ENCODE results near the gene INIP. TPM values are rescaled to one million over a fixed set of nuclear protein-coding genes. Genes with fewer than 3 reads are reported as not detected.

The INIP gene, protein sequence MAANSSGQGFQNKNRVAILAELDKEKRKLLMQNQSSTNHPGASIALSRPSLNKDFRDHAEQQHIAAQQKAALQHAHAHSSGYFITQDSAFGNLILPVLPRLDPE
- 13.9 TPM for polyA plus RNA-seq (ENCODE audit: insufficient read length)

DNA sequence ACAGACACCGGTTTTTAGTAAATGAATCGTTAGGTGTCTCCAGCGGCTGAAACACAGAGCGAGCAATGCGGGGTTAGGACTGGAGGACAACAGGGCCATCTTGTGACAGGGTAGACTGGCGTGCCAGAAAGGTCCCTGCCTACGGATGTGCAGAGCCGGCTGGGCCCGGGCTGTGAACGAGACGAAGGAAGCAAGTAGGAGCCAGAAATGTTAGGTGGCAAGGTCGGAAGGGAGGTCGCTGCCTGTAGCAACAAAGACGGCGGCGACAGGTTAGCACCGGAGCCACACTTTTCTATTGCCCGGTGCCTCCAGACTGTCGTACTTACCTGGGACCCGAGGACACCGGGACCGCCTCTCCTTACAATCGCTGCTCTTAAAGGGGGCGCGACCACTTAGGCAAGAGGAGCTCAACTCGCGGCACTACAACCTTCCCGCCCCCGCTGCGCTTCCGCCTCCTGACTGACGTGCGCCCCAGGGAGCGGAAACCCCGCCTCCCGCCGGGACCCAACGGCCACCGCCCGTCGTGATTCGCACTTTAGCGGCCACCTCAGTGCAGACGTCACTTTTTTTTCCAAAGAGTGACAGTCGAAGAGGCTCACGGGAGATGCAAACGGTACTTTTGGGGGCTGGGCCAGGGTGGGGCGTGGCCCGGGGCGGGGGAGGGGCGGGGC is at the start of gene INIP:
TSS of gene INIP (minus strand) at position 457 of the 671 bp plus-strand sequence. CDS start 1,632 bp downstream, outside the sequence.
- DNase-seq (ENCODE audit: low read depth): peak; percentile 92

DNA sequence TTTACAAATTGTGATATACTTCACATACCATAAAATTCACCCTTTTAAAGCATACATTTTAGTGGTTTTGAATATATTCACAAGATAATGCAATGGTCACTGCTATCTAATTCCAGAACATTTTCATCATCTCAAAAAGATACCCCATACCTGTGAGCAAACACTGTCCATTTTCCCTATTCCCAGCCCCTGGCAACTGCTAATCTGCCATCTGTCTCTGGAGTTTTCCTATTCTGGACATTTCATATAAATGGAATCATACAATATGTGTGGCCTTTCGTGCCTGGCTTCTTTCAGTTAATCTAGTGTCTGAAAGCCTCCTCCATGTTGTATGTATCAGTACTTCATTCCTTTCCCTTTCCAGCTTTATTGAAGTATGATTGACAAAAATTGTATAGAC is 47.4 kb upstream of the INIP start:
- DNase-seq (ENCODE audit: low read depth): no peak

DNA sequence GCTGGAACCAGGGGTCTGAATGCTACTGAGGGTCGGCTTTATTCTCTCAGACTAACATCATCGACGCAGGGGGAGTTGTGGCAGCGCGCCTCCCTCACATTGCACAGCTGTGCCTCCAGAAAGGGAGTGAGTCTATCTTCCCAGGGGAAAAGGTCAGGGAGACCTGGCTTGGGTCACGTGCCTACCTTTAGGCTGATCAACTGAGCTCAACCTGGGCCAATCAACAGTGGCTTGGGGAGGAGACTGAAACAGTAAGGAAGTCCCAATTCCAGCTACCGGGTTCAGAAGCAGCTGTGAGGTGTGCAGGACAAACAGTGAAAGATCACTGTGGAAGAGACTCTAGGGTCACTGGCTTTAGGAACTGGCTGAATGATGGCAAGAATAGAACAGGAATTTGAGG is 46.9 kb upstream of the INIP start:
- no peak for DNase-seq (ENCODE audit: low read depth)

DNA sequence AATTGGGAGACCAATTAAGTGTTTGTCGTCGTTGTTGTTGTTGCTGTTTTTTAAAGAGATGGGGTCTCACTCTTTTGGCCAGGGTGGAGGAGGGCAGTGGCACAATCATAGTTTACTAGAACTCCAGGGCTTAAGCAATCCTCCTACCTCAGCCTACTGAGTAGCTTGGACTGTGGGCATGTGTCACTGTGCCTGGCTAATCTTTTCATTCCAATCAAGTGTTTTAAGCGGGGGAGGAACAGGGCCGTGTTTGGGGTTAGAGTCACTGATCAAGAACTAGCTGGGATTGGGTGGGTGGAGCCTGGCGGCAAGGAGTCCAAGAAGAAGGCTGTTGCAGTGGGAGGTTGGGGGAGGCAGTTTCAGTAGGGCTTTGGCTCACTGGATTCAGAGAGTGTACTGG is 46.4 kb upstream of the INIP start:
- DNase-seq (ENCODE audit: low read depth): no peak

DNA sequence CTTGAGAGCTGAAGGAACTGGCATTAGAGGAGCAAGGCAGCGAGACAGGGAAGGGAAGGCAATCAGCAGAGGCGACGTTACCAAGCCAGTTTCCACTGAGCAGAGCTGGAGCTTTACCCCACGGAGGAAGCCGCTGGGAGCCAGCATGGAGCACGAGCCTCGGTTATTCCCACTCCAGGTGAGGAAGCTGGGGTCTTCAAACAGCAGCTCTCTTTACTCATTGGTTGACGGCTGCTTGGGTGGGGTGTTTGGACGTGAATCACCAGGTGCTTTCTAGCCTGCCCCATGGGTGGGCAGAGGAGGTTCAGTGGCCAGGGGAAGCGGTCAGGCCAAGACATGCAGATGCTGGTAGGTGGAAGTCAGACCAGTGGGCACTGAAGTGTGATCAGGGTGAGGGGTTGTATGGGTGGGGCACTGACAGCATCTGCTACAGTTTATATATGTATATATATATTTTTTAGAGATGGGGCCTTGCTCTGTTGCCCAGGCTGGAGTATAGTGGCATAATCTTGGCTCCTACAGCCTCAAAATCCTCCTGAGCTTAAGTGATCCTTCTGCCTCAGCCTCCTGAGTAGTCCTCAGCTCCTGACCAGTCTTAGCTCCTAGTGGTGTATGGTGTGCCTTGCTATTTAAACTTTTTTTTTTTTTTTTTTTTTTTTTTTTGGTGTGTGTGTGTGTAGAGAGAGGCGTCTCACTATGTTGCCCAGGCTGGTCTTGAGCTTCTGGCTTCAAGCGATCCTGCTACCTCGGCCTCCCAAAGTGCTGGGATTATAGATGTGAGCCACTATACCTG is 45.0 kb upstream of the INIP start:
- no peak for DNase-seq (ENCODE audit: low read depth)

DNA sequence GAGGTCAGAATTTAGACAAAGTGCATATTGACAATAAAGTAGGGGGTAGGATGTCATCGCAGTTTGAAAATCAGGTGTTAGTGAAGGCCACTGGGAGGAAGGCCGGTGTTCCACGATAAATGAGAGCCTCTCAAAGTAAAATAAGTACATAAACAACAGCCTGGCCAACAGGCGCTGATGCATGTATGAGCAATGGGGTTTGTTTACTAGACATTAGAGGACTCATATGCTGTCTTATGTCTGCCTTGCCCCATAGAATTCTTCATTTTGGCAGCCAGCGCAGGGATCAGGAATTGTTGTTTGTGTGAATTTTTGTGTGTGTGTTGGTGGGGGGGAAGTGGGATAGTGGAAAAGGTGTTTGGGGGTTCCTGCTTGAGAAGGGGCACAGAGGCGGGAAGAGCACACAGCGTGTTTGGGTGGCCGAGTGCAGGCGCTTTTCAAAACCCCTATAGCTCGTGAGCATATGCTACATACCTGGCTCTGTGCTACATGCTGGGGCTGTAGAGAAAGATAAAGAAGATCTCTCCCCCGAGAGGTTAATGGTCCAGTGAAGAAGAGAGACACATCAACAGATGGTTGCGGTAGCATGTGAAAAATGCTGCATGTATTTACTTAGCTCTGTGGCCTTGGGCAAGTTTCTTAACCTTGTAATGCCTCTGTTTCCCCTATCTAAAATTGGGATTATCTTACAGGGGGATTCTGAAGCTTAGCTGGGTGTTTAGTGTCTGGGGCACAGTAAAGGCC is 44.2 kb upstream of the INIP start:
- DNase-seq (ENCODE audit: low read depth): no peak

DNA sequence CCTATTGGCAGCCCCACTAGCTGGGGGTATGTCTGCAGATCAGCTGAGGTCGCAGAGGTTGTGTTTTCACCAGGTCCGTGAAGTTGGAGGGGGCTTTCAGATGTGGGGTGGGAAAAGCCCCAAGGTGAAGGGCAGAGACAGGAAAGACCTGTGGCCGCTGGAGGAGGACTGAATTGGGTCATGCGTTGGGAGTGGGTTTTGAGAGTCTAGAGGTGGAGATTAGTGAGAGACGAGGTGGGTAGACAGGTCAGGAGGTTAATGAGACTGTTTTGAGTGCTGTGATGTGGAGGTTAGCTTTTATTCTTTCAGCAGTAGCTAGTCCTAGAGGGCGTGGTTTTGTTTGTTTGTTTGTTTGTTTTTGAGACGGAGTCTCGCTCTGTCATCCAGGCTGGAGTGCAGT is 42.9 kb upstream of the INIP start:
- DNase-seq (ENCODE audit: low read depth): no peak

DNA sequence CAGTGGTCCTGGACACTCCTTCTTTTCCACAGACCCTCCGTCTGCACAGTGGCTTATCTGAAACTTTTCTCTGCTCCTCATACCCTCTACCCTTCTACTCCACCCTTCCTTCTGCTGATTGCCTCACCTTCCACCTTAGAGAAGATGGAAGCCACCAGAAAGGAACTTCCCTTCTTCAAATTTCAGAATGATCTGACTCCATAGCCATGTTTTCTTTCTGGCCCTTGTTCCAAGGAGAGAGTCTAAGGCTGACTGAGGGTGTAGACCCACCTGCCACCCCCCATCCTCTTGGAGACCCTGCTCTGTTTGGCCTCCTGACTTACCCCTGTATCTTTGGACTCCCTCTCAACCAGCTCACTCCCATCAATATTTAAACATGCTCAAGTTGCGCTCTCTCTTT is 40.0 kb upstream of the INIP start:
- no peak for DNase-seq (ENCODE audit: low read depth)

DNA sequence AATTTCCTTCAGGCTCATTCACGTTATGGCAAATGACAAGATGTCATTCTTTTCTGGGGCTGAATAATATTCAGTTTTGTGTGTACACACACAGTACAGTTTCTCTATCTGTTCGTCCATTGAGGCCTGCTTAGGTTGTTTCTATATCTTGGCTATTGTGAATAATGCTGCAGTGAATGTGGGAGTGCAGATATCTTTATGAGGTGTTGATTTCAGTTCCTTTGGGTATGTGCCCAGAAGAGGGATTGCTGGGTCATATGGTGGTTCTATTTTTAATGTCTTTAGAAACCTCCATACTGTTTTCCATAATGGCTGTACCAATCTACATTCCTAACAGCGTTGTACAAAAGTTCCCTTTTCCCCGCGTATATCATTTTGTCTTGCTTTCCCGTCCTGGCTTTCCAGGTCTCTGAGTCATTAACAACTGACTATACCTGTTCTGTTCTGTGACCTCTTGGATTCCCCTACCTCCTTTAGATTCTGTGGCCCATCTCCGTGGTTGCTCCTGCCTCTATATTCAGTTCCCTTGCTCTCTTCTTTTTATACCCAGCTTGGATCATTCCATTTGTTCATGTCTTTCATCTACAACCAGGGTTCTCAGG is 39.5 kb upstream of the INIP start:
- no peak for DNase-seq (ENCODE audit: low read depth)

DNA sequence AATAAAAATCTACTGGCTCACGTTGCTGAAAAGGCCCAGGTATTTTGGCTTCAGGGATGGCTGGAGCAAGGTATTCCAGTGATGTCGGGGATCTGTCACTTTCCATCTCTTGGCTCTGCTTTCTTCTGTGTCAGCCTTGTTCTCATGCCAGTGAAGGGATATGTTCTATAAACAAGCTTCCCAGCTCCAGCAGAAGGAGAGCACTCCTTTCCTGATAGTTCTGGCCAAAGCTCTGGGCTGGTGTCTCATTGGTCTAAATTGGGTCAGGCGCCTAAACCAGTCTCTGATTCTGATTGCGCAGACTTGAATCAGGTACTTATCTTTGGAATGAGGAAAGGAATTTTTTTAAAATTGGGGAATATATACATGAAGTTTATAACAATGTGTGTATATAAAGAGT is 37.8 kb upstream of the INIP start:
- DNase-seq (ENCODE audit: low read depth): no peak

DNA sequence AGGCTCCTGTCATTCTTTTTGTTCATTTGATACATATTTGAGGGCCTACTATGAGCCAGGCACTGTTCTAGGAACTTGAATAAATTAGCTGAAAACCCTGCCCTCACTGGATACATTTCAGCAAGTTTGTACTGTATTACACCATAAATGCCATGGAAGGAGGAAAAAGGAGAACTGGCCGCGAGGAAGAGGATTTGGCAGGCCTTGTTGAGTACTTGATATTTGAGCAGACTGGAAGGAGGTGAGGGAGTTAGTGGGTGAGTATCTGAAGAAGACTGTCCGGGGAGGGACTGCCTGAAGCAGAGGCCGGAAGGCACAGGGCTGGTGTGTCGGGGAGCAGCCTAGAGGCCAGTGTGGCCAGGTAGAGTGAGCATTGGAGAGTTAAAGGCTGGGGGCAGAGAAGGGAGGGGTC is 37.1 kb upstream of the INIP start:
- DNase-seq (ENCODE audit: low read depth): no peak

DNA sequence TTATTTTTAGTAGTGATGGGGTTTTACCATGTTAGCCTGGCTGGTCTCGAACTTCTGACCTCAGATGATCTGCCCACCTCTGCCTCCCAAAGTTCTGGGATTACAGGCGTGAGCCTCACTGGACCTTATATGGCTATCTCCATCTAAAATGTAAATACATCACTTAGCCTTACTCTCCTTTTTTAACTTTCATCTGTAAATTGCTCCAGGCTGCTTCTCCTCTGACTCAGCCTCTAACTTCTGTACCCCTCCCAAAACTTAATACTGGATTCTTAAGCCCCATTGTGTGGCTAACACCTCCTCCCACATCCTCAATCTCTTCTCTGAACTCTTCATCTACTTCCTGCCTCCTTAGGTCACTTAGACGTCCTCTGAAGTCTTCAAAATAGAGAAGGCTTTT is 36.7 kb upstream of the INIP start:
- no peak for DNase-seq (ENCODE audit: low read depth)

DNA sequence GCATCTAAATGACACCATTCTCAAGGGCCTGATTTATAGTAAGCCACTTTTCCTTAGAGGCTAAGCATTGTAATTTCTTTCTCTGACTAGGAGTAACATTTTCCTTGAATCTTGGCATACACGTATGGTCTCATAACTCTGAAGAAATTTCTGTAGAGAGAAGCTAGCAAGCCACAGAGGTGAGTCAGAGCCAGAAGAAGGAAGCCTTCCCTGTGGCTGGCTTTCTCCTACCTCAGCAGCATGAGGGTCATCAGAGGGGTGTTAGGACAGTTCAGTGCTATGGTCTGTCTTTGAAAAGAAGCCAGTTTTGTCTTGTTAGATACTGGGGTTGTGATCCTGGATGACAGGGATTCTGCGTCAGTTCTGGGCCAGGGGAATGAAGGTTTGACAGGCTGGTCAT is 35.8 kb upstream of the INIP start:
- no peak for DNase-seq (ENCODE audit: low read depth)

DNA sequence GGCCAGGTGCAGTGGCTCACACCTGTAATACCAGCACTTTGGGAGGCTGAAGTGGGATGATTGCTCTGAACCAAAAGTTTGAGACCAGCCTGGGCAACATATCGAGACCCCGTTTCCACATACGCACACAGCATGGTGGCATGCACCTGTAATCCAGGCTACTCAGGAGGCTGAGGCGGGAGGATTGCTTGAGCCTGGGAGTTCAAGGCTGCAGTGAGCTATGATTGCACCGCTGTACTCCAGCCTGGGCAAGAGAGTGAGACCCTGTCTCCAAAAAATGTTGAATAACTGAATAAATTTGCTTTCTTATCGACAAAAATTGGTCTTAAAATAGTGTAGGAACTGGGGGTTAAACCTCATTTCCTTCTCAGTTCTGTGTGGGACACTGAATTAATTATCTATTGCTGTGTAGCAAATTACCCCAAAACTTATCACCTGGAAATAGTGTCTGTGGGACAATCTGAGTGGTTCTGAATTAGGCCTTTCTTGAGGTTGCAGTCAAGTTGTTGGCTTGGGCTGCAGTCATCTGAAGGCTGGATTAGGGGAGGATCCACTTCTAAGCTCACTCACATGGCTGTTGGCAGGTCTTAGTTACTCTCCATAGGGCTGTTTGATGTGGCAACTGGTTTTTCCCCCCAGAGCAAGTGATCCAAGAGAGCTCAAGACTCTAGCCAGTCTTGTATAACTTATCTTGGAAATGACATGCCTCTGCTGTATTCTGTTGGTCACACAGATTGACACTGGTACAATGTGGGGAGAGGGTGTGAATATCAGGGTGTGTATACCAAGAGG is 34.6 kb upstream of the INIP start:
- DNase-seq (ENCODE audit: low read depth): no peak

DNA sequence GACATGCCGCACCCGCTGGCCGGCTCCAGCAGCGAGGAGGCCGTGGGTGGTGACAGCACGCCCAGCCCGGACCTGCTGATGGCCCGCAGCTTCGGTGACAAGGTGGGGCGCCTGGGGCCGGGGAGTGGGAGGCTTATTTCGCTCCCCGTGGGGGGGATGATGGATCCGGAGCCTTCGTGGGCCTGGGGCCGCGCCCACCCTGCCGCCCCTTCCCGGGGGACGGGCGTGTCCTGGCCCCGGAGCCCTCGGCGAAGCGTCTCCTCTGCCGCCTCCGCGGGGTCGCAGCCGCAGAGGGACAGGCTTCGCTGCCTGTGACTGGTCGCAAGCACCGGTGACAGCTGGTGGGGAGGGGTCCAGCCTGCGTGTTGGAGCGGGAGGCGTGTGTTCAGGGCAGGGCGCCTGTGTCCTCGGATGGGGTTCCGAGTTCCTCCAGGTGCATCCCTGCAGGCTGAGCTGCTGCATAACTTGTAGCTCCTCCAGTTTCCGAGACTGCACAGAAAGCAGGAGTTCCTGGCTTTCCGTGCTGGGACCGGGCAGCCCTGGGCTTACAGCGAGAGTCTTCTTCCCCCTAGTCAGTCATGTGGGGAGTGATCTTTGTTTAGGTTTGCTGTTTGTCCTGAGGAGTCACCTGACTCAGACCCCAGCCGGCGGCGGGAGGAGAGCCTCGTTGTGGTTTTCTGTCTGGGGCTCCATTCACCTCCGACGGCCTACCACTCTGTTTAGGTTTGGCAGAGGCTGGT is 33.3 kb upstream of the INIP start:
- no peak for DNase-seq (ENCODE audit: low read depth)

DNA sequence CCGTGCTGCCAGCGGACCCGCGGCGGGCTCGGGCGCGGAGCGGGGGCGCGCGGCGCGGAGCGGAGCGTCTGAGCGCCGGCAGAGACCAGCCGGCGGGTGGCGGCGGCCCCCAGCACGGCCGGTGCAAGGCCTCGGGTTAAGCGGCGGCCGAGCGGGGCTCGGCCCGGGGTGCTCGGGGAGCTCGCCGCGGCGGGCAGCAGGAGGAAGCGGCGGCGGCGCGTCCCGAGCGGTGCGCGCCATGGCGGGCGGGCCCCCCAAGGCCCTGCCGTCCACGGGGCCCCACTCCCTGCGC is 32.8 kb upstream of the INIP start:
- no peak for DNase-seq (ENCODE audit: low read depth)

DNA sequence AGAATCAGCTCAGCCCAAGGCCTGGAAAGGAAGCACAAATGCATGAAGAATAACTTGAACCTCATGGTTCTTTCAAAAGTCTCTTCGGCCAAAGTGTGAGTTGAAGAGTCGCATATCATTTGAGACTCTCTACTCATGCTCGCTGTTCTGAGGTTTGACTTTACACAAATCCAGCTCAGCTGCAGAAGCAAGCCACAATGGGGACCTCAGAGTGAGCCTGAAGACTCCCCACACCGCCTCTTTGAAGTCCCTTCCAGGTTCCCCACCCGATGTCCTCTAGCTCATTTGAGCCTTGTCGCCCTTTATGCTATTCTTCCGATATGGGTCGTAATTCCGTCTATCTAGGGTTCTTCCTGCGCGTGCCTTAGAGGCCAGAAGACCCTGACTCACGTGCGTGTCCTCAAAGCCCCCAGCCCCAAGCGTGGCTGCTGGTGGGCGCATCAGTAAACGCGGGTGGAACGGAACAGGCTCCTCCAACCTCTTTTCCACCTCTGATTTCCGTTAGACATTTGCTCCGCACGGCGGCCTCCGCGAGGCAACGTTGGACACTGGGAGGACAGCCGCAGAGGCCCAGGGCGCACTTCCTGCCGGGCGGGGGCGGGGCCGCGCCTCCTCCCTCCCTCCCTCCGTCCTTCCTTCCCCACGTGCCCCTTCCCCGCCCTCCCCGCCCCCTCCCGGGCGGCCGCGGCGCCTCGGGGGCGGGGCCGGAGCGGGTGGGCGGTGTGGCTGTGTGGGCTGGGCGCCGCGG is 32.3 kb upstream of the INIP start, which contains the start of gene SNX30:
TSS of gene SNX30 (plus strand) at position 745 of the 748 bp plus-strand sequence. CDS start 242 bp downstream, outside the sequence.
- peak; percentile 78 for DNase-seq (ENCODE audit: low read depth)

DNA sequence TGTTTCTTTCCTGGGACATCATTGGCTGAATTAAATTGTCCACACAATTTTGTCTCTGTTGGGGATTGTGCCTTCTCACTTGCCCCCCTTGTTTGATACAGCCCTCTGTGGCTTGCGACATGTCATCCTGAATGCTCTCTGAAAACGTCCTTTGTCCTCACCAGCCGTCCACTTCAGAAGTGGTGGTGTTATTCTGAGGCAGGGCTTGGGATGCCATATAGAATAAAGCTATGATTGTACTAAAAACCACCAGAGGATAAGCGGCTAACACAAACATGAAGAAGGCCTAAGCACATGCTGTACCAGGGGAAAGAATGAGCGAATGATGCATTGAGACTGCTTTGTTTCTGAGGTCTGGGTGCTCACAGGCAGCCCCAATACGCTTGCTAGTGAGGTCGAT is 29.2 kb upstream of the INIP start:
- DNase-seq (ENCODE audit: low read depth): no peak

DNA sequence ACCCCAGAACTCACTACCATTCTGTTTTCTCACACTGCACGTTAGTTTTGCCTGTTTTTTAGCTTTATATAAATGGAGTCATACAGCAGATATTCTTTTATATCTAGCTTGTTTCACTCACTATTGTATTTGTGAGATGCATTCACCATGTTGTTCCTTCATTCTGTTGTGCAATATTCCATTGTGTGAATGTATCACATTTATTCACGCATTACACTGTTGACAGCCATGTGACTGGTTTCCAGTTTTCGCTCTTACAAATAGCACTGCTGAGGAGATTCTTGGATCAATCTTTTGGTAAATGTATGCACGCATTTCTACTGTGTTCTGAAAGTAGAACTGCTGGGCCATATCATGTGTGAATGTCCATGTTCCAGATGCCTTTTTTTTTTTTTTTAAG is 26.3 kb upstream of the INIP start:
- DNase-seq (ENCODE audit: low read depth): no peak
